CD4-positive, alpha-beta T cell treated with Interleukin-15 for 4 hours (primary cell): ENCODE results near the gene FGR.
"Not testable (repeated sequence)": the region's sequence is repeated elsewhere in the genome, so short reads cannot be mapped to it uniquely, and the experiment has no call there.

Experiments used
- DNase-seq: peaks from one replicate; pipeline ENCODE4 v3.0.0-alpha.2; 2020; ENCODE audit warnings: low spot score

Gene FGR

DNA sequence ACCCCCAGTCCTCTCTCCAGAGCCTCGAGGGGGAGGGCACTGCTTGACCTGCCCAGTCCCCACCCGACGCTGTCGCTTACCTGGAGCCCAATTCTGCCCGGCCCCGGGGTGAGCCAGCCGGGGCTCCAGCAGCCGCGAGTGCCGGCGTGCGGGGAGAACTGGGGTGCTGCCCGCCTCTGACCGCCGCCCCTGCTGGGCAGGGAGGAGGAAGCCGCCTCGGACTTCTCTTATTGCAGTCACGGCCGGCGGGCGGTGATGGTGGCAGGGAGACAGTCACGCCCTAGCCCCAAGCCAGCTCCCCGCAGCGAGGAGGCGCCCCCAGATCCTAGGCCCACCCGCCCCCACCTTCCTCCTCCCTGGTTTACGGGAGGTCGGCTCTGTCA lies at the start of gene FGR:
Gene FGR (minus strand): TSS at position 201 of the 383 bp plus-strand sequence. CDS start 11,269 bp downstream, outside the sequence.
- DNase-seq, result no peak

DNA sequence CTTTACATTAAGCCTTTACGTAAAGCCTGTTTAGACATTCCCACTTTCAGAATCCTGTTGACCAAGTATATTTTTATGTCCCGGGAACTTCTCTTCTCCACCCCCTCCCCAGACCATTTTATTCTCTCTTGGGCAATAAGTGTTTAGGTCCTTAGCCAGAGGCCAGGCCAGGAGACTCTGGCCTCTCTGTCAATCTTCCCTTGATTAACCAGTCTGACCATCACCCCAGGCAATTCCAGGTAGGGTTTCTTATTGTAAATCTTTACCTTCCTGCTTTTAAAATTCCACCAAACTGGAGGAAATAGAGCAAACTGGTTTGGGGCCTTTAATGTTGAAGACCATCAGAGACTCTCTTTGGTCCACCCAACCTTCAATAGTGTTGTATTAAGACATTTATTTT lies 49.2 kb upstream of the FGR start:
- DNase-seq, result no peak

DNA sequence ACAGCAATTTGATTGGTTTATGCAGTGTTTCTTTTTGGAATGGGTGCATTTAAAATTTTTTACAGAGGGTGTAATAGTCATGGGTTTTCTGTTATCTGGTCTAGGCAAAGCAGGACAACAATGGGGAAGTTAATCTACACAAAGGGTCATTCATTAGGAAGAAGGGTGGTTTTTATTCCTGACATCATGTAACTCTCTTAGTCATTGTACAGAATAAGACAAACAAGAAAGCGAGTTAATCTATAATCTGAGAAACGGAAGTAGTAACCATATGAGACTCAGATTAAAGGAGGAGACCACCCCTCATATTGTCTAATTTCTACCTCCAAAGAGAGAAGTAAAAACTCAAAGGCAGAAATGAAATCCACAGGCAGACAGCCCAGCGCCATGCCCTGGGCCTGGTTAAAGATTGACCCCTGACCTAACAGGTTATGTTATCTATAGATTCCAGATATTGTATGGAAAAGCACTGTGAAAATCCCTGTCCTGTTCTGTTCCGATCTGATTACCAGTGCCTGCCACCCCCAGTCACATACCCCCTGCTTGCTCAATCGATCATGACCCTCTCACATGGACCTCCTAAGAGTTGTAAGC lies 47.5 kb upstream of the FGR start:
- no peak for DNase-seq

- not testable (repeated sequence) for DNase-seq
Measured at GRCh38 chr1:27681580-27681979, 46.6 kb upstream of the FGR start.

GRCh38 chr1:27680225-27680791 lies 45.3 kb upstream of the FGR start:
- not testable (repeated sequence) for DNase-seq

- no peak for DNase-seq
Measured at GRCh38 chr1:27678747-27679146, 43.8 kb upstream of the FGR start.

DNA sequence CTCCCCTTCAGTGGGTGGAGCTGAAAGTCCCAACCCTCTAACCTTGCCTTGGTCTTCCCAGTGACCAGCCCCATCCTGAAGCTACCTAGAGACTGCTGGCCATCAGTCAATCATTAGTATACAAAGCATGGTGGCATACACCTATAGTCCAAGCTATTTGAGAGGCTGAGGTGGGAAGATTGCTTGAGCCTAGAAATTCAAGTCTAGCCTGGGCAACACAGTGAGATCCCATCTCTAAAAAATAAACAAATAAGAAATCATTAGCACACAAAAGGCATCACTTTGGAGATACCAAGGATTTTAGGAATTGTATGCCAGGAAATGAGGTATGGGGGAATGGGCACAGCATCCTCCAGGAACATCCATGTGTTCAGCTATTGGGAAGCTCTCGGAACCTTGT lies 41.4 kb upstream of the FGR start:
- DNase-seq, result no peak

- DNase-seq, result no peak
Measured at GRCh38 chr1:27672750-27673112, 37.7 kb upstream of the FGR start.

- DNase-seq, result peak; percentile 82
Measured at GRCh38 chr1:27671964-27672749, 37.2 kb upstream of the FGR start, which contains the start of gene IFI6. TSS of gene IFI6 (minus strand) at chr1:27672192. CDS start at chr1:27669314, 2,878 bp downstream.

DNA sequence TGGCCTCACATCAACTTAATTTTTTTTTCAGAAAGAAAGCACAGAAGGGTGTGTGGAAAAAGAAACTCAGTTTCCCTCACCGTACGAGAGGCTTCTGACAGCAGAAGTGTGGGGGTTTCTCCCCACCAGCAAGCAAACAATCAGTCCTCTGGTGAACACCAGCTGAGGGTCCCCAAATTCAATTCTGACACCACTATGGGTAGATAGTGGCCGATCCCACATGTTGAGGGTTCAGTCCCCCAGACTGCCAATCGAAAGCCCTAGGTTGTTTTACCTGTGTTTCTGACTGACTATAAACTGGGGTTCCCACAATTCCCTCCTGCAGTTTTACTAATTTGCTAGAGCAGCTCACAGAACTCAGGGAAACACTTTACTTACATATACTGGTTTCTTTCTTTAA lies 34.9 kb upstream of the FGR start:
- DNase-seq, result no peak

- DNase-seq, result peak; percentile 89
Measured at GRCh38 chr1:27668808-27669723, 34.1 kb upstream of the FGR start.

GRCh38 chr1:27668121-27668807 lies 33.3 kb upstream of the FGR start:
- DNase-seq, result no peak

DNA sequence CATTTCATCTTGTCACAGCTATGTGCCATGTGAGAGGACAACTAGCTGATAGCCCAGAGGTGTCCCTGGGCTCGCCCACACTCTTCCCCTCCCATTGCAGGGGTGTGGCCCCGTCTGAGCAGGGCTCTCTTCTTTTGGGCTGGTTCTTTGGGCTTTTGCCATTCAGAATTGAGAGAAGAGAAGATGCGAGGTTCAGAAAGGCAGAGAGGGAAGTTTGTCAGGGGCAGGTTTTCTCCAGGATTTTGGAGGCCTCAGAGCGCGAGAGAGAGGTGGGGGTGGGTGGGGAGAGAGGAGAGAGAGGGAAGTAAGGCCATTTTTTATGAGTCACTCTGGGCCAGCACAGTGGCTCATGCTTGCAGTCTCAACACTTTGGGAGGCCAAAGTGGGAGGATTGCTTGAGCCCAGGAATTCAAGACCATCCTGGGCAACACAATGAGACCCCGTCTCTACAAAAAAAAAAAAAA lies 31.8 kb upstream of the FGR start:
- no peak for DNase-seq

GRCh38 chr1:27666294-27666693 lies 31.3 kb upstream of the FGR start:
- no peak for DNase-seq

- no peak for DNase-seq
Measured at GRCh38 chr1:27665016-27665651, 30.1 kb upstream of the FGR start.

- no peak for DNase-seq
Measured at GRCh38 chr1:27664291-27664690, 29.3 kb upstream of the FGR start.

DNA sequence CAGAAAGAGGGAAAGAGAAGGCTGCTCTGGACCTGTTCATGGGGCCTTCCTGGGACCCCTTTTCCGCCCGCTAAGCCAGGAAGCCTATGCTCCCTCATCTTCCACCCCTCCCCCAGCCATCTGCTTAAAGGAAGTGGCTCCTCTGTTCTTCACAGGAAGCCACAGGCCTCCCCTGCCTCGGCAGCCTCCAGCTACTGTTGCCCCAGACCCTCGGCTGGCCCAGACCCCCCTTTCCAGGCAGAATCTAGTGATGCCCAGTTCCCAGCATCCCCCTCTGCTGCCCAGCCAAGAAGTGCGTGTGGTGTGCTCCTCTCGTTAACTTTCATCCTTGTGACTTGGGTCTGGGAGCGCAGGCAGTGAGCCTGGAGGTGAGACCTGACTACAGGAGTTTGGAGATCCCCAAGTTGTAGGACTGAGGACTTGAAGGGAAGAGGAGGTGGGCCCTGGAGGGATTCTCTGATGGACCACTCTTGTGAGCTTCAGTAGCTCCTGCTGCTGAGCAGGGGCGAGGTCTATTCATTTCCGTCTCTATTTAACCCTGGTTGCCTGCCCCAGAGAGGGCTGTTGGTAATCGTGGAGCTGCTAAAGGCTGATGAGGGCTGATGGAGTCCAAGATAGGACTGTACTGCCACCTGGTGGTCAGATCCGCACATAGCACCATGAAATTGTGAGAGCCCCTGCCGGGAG lies 27.9 kb upstream of the FGR start:
- DNase-seq, result peak; percentile 93

DNA sequence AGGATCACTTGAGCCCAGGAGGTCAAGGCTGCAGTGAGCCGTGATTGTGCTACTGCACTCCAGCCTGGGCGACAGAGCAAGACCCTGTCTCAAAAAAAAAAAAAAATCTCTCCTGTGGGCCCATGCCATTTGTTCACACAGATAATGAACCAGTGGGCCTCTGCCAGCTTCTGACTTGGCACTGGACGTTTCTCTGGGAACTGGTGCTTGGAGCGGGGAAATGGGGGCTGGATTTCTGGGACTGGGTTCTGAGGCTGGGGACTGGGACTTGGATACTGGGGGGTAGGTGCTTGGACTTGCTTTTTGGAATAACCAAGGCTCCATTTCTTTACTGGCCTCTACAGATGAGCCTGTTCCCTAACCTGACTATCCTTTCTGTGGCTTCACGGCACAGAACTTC lies 27.3 kb upstream of the FGR start:
- no peak for DNase-seq

GRCh38 chr1:27661412-27662075 lies 26.6 kb upstream of the FGR start:
- DNase-seq, result no peak

DNA sequence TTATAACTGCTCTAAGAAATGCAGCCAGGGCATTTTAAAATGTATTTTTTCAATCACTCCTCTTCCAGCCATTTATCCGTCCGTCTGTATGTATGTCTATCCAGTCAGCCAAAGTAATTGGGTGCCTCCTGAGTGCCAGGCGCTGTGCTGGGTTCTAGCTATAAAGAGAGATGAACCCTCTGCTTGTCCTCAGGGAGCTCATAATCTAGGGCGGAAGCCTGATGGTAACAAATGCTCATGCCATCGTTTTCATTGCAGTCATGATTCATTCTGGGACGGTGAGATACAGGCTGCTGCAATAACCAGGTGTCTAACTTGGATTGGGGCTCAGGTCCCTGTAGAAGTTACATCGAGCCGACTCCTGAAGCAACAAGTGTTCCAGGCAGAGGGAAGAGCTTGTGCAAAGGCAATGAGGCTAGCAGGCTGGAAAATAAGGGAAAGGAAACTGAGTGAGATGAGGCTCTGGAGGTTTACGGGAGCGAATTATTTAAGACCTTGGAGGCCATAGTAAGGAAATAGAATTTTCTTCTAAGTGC lies 25.4 kb upstream of the FGR start:
- peak; percentile 26 for DNase-seq
